Occipital lobe (tissue), 2 donors: ENCODE results near the gene C19orf38. TPM values are rescaled to one million over a fixed set of nuclear protein-coding genes. Genes with fewer than 3 reads are reported as not detected.
"Not testable (repeated sequence)": the region's sequence is repeated elsewhere in the genome, so short reads cannot be mapped to it uniquely, and the experiment has no call there.

Source experiments
- DNase-seq: peaks from one replicate; lab custom pipeline; 2025; lab: John Stamatoyannopoulos, UW
- total RNA-seq: library from RNA; depleted of rRNA; stranded (reverse); fragments of >200 nt; gene quantifications from one replicate; pipeline ENCODE4 v1.2.3, GENCODE V29; 2014

C19orf38 gene
- total RNA-seq, 1 donor from 2014 or later: 0.94 TPM

DNA sequence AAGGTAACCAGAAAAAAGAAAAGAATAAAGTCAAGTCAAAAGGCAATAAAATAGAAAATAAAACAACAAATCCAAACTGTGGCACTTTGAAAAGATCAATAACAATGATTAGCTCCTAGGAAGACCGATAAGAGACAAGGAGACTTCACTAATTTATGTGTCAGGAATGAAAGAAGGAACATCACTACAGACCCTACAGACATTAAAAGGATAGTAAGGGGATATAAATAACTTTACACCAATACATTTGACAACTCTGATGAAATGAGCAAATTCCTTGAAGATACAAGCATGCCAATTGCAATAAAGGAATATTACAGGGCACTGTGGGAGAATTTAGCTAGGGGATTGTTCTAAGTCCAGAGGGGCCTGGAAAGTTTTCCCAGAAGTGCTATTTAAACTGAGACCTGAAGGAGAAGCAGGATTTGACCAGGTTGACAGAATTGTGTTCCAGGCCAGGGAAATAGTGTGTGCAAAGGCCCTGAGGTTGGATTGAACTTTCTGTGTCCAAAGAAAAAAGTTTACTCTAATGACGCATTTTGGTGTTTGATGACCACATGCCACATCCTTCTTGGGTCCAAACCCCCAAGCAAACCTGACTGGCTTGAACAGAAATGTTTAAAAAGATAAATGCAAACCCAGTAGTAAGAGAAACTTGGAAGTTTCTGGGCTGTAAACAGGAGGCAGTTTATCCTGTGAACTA, 1.6 kb upstream of the C19orf38 start:
- DNase-seq: no peak

DNA sequence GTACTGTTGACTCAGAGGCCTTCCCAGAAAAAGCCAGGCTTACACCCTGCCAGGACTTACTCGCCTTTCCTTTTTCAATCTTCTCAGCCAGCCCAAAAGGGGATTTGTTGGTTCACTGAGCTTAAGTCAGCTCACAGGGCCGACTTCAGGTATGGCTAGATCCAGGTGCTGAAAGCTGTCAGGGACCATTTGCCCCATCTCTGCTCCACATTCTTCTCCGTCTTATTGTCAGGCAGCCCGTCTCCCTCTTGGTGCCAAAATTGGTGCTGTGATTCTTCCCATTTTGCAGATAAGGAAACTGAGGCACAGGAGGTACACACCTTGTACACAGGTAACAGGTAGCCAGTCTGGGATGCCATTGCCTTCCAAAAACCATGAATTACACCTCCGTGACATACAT, 2.4 kb downstream of the C19orf38 start:
- no peak for DNase-seq

DNA sequence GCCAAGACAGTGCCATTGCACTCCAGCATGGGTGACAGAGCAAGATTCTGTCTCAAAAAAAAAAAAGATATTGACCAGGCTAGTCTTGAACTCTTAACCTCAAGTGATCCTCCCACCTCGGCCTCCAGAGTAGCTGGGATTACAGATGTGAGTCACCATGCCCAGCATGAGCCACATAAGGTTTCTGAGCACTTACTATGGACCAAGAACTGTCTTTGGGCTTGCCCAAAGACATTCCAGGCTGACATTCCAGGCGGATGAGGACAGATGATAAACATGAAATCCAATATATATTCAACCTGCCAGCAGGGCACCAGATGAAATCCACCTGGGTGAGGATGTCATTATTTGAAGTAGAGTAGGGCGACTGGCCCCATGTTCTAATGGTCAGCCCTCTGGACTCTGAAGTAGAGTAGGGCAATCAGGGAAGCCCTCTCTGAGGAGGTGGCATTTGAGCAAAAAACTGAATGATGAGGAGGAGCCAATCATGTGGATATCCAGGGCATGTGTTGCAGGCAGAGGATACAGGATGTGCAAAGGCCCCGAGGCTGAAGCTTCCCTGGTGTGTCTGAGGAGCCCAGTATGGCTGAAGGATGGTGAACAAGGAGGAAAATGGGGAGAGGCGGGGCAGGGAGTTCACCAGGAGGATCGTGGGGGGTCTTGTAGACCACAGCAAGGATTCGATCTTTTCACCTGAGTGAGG, 4.0 kb downstream of the C19orf38 start:
- no peak for DNase-seq

DNA sequence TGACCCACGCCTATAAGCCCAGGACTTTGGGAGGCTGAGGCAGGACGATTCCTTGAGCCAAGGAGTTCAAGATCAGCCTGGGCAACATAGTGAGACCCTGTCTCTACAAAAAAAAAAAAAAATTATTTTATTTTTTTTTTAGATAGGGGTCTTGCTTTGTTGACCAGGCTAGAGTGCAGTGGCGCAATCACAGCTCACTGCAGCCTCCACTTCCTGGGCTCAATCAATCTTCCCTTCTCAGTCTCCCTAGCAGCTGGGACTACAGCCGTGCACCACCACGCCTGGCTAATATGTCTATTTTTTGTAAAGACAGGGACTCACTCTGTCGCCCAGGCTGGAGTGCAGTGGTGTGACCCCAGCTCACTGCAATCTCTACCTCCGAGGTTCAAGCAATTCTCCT, 4.7 kb downstream of the C19orf38 start:
- no peak for DNase-seq

DNA sequence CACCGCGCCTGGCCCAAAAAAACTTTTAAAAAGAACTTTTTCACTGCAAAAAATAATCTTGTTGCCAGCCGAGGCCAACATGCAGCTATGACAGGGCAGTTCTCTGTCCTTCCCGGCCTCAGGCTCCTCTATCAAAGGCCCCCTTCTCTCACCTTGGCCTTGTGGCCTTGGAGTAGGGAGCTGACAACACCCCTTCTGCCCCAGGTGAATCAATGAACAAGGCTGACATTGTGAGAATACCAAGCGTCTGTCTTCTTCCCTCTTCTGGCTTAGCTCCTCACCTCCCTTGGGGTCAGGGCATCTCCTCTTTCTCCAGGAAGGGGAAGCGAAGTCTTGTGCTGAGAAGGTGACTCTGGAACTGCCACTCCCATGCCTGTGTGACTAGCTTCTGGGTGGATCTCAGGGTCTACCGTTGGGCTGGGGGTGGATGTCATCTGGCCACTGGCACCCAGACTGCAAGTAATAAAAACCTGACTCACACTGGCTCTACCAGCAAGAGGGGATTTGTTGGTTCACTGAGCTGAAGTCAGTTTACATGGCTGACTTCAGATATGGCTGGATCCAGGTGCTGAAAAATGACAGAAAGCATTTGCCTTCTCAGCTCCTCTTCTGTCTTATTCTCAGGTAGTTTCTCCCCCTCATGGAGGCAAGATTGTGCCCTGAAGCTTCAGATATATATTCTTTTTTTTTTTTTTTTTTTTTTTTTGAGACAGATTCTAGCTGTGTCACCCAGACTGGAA, 6.3 kb downstream of the C19orf38 start:
- DNase-seq: no peak

- DNase-seq: no peak
These were observed 7.8 kb downstream of the C19orf38 start for GRCh38 chr19:10855879-10856522.

DNA sequence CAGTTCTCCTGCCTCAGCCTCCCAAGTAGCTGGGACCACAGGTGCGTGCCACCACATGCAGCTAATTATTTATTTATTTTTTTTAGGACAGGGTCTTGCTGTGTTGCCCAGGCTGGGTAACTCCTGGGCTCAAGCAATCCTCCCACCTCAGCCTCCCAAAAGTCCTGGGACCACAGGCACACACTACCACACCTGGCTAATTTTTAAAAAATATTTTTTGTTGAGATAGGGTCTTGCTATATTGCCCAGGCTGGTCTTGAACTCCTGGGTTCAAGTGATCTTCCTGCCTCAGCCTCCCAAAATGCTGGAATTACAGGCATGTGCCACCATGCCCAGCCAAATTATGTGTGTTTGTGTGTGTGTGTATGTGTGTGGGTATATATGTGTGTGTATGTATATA, 8.7 kb downstream of the C19orf38 start:
- not testable (repeated sequence) for DNase-seq

- no peak for DNase-seq
These were observed 10.1 kb downstream of the C19orf38 start for GRCh38 chr19:10858204-10858828.

GRCh38 chr19:10861103-10861651, 13.0 kb downstream of the C19orf38 start:
- no peak for DNase-seq

- DNase-seq: no peak
These were observed 14.4 kb downstream of the C19orf38 start for GRCh38 chr19:10862561-10863106.

GRCh38 chr19:10863107-10863717, 15.0 kb downstream of the C19orf38 start:
- DNase-seq: no peak

DNA sequence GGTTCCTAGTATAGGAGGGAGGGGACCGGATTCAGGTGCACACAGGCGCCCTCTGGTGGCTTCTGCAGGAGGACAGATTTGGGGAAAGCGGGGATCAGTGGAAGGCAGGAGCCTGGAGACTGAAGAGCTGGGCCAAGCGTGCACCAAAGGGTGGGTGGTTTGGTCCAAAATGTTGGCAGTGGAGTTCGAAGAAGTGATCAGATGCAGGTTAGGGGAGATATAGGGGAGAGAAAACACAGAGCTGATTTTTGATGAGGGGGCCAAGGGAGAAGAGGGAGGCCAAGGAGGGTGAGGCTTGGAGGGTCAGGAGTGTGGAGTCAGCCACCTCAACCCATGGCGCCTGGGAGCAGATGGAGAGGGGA, 16.3 kb downstream of the C19orf38 start:
- DNase-seq: peak; percentile 59

- no peak for DNase-seq
These were observed 18.3 kb downstream of the C19orf38 start for GRCh38 chr19:10866495-10866894.

DNA sequence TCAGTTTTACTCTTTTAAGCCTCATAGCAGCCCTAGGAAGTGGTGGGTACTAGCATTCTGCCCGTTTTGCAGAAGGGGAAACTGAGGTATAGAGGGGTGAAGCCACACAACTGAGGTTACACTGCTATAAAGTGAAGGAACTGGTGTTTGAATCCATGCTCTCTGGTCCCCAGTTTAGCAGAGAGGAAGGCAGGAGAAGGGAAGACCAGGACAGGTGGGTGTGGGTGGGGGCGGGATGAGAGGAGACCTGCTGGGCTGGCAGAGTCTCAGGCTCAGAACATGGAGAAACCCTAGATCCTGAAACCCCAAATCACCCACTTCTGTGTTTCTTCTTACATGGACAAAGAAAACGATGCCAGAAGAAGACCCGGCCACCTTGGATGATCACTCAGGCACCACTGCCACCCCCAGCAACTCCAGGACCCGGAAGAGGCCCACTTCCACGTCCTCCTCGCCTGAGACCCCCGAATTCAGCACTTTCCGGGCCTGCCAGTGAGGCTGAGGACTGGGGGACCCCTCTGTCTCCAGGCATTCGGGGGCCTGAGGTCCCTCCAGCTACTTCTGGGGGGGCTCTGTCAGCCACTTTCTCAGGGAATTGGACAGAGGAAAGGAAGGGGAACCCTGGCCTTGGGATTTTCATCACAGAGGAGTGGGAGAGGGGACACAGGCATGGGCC, 20.8 kb downstream of the C19orf38 start:
- no peak for DNase-seq

DNA sequence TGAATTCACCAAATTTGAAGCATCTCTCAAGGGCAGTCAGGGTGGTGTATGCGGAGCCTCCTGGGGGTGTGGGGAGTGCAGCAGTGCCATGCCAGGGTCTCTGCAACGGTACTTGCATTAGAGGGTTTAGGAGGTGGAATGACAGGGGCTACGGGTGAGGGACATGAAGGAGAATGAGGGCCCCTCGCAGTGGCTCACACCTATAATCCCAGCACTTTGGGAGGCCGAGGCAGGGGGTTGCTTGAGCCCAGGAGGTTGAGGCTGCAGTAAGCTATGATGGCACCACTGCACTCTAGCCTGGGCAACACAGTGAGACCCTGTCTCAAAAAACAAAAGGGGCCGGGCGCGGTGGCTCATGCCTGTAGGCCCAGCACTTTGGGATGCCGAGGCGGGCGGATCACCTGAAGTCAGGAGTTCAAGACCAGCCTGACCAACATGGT, 21.7 kb downstream of the C19orf38 start:
- not testable (repeated sequence) for DNase-seq

- DNase-seq: no peak
These were observed 22.3 kb downstream of the C19orf38 start for GRCh38 chr19:10870501-10870954.

GRCh38 chr19:10870955-10871603, 22.9 kb downstream of the C19orf38 start, which contains the start of gene CARM1:
Gene CARM1 (plus strand): TSS chr19:10871553. CDS start chr19:10871703, 150 bp downstream.
- peak; percentile 100 for DNase-seq

GRCh38 chr19:10871711-10872545, 23.7 kb downstream of the C19orf38 start:
- no peak for DNase-seq
